Measurements from ENCODE around the gene CNTFR. TPM values are rescaled to one million over a fixed set of nuclear protein-coding genes. Genes with fewer than 3 reads are reported as not detected.

Gene CNTFR
- total RNA-seq, 2 experiments from 2014 or later, result not detected

DNA sequence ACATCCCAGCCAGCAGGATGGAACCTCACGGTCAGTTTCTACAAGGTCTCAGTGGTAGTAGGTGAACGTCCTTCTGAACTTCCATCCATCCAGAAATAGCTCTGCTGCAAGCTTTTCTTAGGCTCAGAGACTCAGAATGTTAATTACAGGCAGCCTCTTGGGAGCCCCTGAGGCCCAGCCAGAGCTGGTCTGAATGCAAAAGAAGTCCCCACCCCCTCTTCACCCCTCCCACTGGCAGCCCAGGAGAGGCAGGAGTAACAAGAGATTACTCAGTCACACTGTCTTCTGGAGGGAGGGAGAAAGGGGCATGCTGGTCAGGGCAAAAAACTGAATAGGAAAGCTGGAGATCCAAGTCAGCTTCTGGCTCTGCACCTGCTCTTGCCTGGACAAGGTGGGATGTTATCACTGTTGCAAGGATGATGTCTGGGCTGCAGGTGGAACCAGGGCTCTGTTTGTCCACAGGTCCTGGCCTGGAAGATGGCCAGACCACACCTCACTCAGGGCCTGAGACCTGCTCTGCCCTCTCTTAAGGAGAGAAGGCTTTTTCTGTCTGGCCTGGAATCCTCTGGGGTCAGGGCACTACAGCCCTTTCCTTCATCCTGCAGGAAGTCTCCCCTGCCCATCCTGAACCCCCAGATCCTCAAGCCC, 75.8 kb downstream of the CNTFR start:
- ChIA-PET CTCF (interaction anchor here (0.8 to 1.3 kb wide), 2 partner anchors 47 to 78 kb away, joined by 3 read pairs; no protein-coding TSS in a partner anchor), POLR2A (no interaction called here)
- H3K9me3 Mint-ChIP-seq, result no peaks in the 10 kb centered on the region
- H3K27ac Mint-ChIP-seq, result no peak overlapping the region
- no peak overlapping the region for H3K4me3 Mint-ChIP-seq
- H3K36me3 Mint-ChIP-seq, result no peaks in the 10 kb centered on the region
- H3K4me1 Mint-ChIP-seq (ENCODE audit: low read depth), result no peaks in the 10 kb centered on the region
- no peak for DNase-seq
- intact Hi-C loops (cut with micrococcal nuclease), result no loop called here
- no peaks in the 10 kb centered on the region for H3K27me3 Mint-ChIP-seq

GRCh38 chr9:34512131-34513078, 77.1 kb downstream of the CNTFR start:
- CTCF ChIA-PET, result interaction anchor here (0.6 to 1.3 kb wide), 3 partner anchors 49 to 346 kb away, joined by 3 to 6 read pairs (median 6); no protein-coding TSS in a partner anchor
- DNase-seq, result no peak
- no peak overlapping the region for H3K27ac Mint-ChIP-seq
- intact Hi-C loops (cut with micrococcal nuclease), result no loop called here
- H3K4me1 Mint-ChIP-seq (ENCODE audit: low read depth), result no peaks in the 10 kb centered on the region
- H3K9me3 Mint-ChIP-seq, result no peaks in the 10 kb centered on the region
- POLR2A ChIA-PET, result no interaction called here
- no peak overlapping the region for H3K4me3 Mint-ChIP-seq
- no peaks in the 10 kb centered on the region for H3K27me3 Mint-ChIP-seq
- H3K36me3 Mint-ChIP-seq, result no peaks in the 10 kb centered on the region

DNA sequence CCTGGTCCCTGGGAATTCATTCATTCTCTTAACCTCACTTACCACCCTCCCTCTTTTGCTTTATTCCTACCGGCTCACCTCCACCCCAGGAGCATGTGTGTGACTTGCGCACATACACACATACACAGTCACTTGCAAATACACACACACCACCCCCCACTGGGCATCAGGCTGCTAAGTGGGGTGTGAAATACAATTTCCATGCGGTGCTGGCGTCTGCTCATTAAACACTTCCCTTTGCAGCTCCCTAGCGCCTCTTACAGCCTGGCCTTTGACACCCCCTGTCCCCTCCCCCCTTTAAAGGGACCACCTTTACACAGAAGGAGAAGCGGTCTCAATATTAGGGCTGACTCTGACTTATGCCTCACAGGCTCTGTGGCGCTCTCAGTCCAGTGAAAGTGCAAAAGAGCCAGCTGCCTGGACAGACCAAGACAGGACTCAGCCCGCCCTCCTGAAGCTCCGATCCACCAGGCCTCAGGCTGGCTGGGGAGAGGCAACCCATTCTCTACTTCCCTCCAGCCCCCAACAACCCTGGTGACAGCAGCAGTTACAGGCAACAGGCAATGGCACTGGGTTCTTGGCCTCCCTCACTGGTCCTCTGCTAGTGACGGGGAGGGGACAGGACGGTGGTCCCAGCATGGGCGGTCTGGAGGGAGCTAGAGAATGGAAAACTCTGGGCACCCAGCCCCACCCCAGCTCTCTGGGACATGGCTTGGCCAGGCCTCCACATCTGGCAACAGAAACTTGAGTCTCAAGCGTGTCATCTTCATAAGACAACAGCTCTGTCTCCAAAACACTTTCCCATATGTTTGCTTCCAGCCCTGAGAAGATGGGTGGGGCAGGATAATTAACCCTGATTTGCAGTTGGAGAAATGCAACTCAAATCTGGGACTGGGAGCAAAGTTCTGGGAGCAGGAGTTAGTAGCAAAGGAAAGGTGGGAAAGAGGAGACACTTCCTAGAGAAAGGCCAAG, 78.7 kb downstream of the CNTFR start:
- POLR2A ChIA-PET, result no interaction called here
- Mint-ChIP-seq H3K27me3 (no peaks in the 10 kb centered on the region), H3K4me3 (no peak overlapping the region), H3K36me3 (no peaks in the 10 kb centered on the region), H3K27ac (no peak overlapping the region), H3K4me1 (ENCODE audit: low read depth) (no peaks in the 10 kb centered on the region), H3K9me3 (no peaks in the 10 kb centered on the region)
- DNase-seq, result no peak
- CTCF ChIA-PET, result interaction anchor here (0.9 to 1.3 kb wide), 4 partner anchors 8 to 107 kb away, joined by 3 to 6 read pairs (median 4); no protein-coding TSS in a partner anchor
- intact Hi-C loops (cut with micrococcal nuclease), result no loop called here

DNA sequence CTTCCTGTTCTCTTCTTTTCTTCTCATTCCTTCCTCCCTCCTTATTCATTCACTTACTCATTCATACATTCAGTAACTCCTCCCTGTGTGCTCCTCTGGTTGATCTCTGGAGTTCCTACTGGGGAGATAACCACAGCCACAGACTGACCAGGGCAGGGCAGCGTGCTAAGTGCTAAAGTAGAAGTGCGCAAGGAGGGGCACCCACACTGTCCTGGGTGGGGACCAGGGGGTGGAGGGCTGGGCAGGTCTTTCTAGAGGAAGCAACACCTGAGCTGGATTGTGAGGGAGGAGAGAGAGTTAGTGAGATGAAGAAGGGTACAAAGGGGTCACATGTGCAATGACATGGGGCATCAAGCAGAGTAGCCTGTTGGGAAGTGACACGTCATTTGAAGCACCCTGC, 80.6 kb downstream of the CNTFR start:
- Mint-ChIP-seq H3K4me1 (ENCODE audit: low read depth) (no peaks in the 10 kb centered on the region), H3K36me3 (no peaks in the 10 kb centered on the region), H3K9me3 (no peaks in the 10 kb centered on the region), H3K4me3 (no peak overlapping the region), H3K27me3 (no peaks in the 10 kb centered on the region), H3K27ac (no peak overlapping the region)
- no peak for DNase-seq
- ChIA-PET CTCF (no interaction called here), POLR2A (no interaction called here)
- intact Hi-C loops (cut with micrococcal nuclease), result no loop called here

DNA sequence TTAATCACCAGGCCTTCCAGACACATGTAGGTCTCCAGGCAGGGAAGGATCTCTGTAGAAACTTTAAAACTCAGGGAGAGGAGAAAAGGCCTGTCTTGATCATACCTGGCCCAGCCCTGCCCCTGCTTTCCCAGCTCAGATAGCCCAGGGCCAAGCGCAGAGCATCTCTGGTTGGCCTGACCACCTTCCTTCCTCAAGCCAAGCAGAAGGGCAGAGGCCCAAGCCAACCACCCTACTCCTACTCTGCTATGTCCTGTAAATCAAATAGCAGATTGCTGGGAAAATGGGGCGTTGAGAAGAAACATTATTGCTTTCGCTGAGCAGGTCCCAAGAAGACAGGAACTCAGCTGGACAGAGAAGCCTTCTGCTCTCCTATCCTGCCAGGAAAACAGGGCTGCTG, 81.1 kb downstream of the CNTFR start:
- Mint-ChIP-seq H3K4me3 (no peak overlapping the region), H3K4me1 (ENCODE audit: low read depth) (no peaks in the 10 kb centered on the region), H3K36me3 (no peaks in the 10 kb centered on the region), H3K27me3 (no peaks in the 10 kb centered on the region), H3K9me3 (no peaks in the 10 kb centered on the region), H3K27ac (no peak overlapping the region)
- ChIA-PET CTCF (interaction anchor here (1.3 kb wide), 1 partner anchor 104 kb away, joined by 6 read pairs; no protein-coding TSS in a partner anchor), POLR2A (no interaction called here)
- intact Hi-C loops (cut with micrococcal nuclease), result no loop called here
- DNase-seq, result no peak

GRCh38 chr9:34507966-34508365, 81.6 kb downstream of the CNTFR start:
- POLR2A ChIA-PET, result no interaction called here
- H3K27me3 Mint-ChIP-seq, result no peaks in the 10 kb centered on the region
- CTCF ChIA-PET, result interaction anchor here (1.3 kb wide), 1 partner anchor 104 kb away, joined by 6 read pairs; no protein-coding TSS in a partner anchor
- no peaks in the 10 kb centered on the region for H3K4me1 Mint-ChIP-seq (ENCODE audit: low read depth)
- intact Hi-C loops (cut with micrococcal nuclease), result no loop called here
- DNase-seq, result no peak
- no peak overlapping the region for H3K4me3 Mint-ChIP-seq
- H3K27ac Mint-ChIP-seq, result no peak overlapping the region
- H3K36me3 Mint-ChIP-seq, result no peaks in the 10 kb centered on the region
- no peaks in the 10 kb centered on the region for H3K9me3 Mint-ChIP-seq

DNA sequence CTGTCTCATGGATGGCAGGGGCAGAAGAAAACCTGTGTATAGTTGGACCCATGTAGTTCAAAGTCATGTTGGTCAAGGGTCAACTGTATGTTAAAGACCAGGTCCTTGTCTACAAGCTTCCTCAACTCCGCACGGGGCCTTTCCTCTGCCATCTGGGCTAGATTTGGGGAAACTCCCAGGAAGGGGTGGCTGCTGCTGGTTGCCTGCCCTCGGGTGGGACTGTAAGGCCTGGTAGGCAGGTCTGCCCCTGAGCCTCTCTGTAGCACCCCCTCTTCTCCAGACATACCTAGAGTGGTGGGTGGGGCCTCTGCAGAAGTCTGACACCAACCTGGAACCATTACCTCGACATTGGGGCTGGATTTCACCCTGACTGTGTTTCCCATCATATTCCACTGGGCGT, 82.0 kb downstream of the CNTFR start:
- H3K36me3 Mint-ChIP-seq, result no peaks in the 10 kb centered on the region
- H3K4me1 Mint-ChIP-seq (ENCODE audit: low read depth), result no peaks in the 10 kb centered on the region
- no peak overlapping the region for H3K4me3 Mint-ChIP-seq
- no peak for DNase-seq
- intact Hi-C loops (cut with micrococcal nuclease), result no loop called here
- no peaks in the 10 kb centered on the region for H3K27me3 Mint-ChIP-seq
- no peaks in the 10 kb centered on the region for H3K9me3 Mint-ChIP-seq
- CTCF ChIA-PET, result interaction anchor here (1.3 kb wide), 1 partner anchor 103 kb away, joined by 6 read pairs; no protein-coding TSS in a partner anchor
- POLR2A ChIA-PET, result no interaction called here
- H3K27ac Mint-ChIP-seq, result no peak overlapping the region

- H3K27me3 Mint-ChIP-seq, result no peaks in the 10 kb centered on the region
- no peak overlapping the region for H3K4me3 Mint-ChIP-seq
- intact Hi-C loops (cut with micrococcal nuclease), result no loop called here
- DNase-seq, result no peak
- H3K9me3 Mint-ChIP-seq, result no peaks in the 10 kb centered on the region
- H3K4me1 Mint-ChIP-seq (ENCODE audit: low read depth), result no peaks in the 10 kb centered on the region
- CTCF ChIA-PET, result interaction anchor here (1.4 to 2.8 kb wide), 2 partner anchors 97 to 102 kb away, joined by 6 to 7 read pairs; no protein-coding TSS in a partner anchor
- H3K27ac Mint-ChIP-seq, result no peak overlapping the region
- H3K36me3 Mint-ChIP-seq, result no peaks in the 10 kb centered on the region
- POLR2A ChIA-PET, result no interaction called here
Observed at GRCh38 chr9:34506623-34507022, 82.9 kb downstream of the CNTFR start.

- Mint-ChIP-seq H3K4me1 (ENCODE audit: low read depth) (peaks cover under 1% of the 10 kb centered on the region), H3K9me3 (no peaks in the 10 kb centered on the region), H3K4me3 (no peak overlapping the region), H3K27ac (no peak overlapping the region), H3K27me3 (no peaks in the 10 kb centered on the region), H3K36me3 (no peaks in the 10 kb centered on the region)
- DNase-seq, result no peak
- ChIA-PET CTCF (interaction anchor here (1.0 to 2.8 kb wide), 3 partner anchors 86 to 101 kb away, joined by 6 to 7 read pairs (median 6); no protein-coding TSS in a partner anchor), POLR2A (no interaction called here)
- intact Hi-C loops (cut with micrococcal nuclease), result no loop called here
Observed at GRCh38 chr9:34505370-34506120, 84.0 kb downstream of the CNTFR start.

DNA sequence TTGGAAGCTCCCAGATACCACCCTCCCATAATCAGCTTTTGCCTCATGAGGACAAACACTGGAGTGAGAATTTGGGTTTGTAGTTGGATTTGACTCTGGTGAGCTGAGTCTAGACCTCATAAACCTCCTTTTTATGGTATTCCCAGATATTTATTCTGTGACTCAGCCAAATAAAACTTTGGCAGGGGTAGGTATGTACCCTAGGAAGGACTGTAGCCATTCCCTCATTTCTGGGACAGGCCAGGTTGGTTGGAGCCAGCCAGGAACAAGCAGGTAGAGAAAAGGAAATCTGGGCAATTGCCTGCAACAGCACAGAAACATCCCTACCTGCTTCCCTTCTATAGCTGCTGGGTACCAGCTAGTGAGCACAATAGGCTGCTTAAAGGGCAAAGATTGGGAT, 86.1 kb downstream of the CNTFR start:
- ChIA-PET CTCF (interaction anchor here (0.6 to 5.5 kb wide), 9 partner anchors 40 to 124 kb away, joined by 3 to 76 read pairs (median 4); no protein-coding TSS in a partner anchor), POLR2A (no interaction called here)
- intact Hi-C loops (cut with micrococcal nuclease), result no loop called here
- no peak for DNase-seq
- H3K27me3 Mint-ChIP-seq, result no peaks in the 10 kb centered on the region
- H3K4me1 Mint-ChIP-seq (ENCODE audit: low read depth), result peaks cover 14% of the 10 kb centered on the region
- no peak overlapping the region for H3K4me3 Mint-ChIP-seq
- H3K9me3 Mint-ChIP-seq, result no peaks in the 10 kb centered on the region
- no peaks in the 10 kb centered on the region for H3K36me3 Mint-ChIP-seq
- no peak overlapping the region for H3K27ac Mint-ChIP-seq

DNA sequence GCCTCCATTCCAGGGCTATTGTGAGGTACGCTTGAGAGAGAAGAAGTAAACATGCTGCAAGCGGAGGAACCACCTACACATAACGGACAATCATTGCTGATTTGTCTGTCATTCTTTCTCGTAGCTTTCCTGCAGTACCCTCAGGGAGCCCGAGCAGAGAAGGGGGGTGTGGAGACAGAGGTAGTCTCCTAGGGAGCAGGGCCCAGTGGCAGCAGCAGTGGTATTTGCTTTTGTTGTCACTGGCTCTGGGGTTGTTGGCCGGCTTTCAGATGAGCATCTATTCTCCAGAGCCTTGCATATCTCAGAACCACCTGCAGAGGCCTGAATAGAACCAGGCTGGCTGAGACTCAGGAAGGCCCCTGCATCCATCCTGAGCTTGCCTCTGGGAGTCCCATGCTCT, 86.6 kb downstream of the CNTFR start:
- intact Hi-C loops (cut with micrococcal nuclease), result no loop called here
- Mint-ChIP-seq H3K9me3 (no peaks in the 10 kb centered on the region), H3K27me3 (no peaks in the 10 kb centered on the region), H3K4me3 (no peak overlapping the region), H3K36me3 (no peaks in the 10 kb centered on the region), H3K4me1 (ENCODE audit: low read depth) (peaks cover 14% of the 10 kb centered on the region), H3K27ac (no peak overlapping the region)
- ChIA-PET POLR2A (no interaction called here), CTCF (interaction anchor here (0.8 to 5.5 kb wide), 8 partner anchors 8 to 124 kb away, joined by 3 to 76 read pairs (median 4); no protein-coding TSS in a partner anchor)
- DNase-seq, result no peak

All from activated CD4-positive, alpha-beta memory T cell treated with anti-CD3 and anti-CD28 coated beads for 36 hours (primary cell).